Cardiac fibroblast (primary cell): ENCODE results near the gene AHCYL2.
A peak's percentile ranks its signal among the peaks of the same experiment; 100 is the strongest.
"Not testable (repeated sequence)": the region's sequence is repeated elsewhere in the genome, so short reads cannot be mapped to it uniquely, and the experiment has no call there.

Source experiments
- DNase-seq, 2 donors: peaks; one replicate each; pipeline versions ENCODE4 v3.0.0 to v3.0.0-alpha.2; 2010; ENCODE audit warnings: low read depth in 2 of 2
- H3K4me3 ChIP-seq, 2 donors: replicated peaks in 1 of 2; 1 replicate in 1 of 2; 2 replicates in 1 of 2; pipeline ENCODE4 v1.5.1; 2011; ENCODE audit warnings: low read depth in 2 of 2, low read length in 2 of 2, mild to moderate bottlenecking in 2 of 2, moderate library complexity in 1 of 2
- CTCF ChIP-seq: IDR thresholded peaks from one replicate; pipeline ENCODE4 v1.5.1; 2011; ENCODE audit warnings: low read depth, mild to moderate bottlenecking, low read length, inconsistent platforms

The AHCYL2 gene

GRCh38 chr7:129468547-129468946 is 243.7 kb downstream of the AHCYL2 start:
- TF ChIP-seq CTCF: no peak
- no peak overlapping the region for H3K4me3 ChIP-seq
- DNase-seq: no peak

DNA sequence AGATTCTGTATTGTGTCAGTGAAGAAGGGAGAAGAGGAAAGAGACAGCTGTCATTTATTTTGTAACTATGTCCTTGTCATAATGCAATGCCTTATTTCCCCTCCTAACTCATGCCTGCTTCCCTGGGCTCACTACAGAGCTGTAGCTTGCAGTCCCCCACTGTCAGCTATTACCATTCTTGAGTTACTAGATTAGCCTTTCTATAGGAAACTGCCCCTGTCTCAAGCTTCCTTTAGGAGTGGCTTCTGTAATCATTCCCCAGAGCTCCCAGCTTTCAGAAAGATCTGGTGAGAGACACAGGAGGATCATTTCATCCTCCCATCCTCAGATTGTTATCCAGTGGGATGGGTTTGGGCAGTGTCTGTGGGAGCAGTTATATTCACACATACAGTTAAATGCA is 245.1 kb downstream of the AHCYL2 start:
- no peak for DNase-seq
- no peak for TF ChIP-seq CTCF
- H3K4me3 ChIP-seq: no peak overlapping the region

DNA sequence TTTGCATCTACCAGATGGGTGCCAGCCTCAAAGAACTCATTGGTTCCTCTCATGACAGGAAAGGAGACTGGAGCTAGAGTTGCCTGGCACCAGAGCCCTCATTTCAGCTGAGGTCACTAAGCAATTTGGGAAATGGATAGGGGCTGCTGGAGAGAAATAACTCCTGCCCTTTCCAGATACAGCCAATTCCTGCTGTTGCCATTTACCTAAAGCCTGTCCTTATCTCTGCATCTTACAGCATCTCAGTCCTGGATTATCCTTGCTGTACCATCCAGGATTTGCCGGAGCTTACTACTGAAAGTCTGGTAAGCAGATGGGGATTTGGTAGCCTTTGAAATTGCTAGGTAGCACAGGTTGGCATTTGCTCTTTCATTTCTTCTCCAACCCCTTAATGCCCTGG is 245.6 kb downstream of the AHCYL2 start:
- H3K4me3 ChIP-seq: no peak overlapping the region
- no peak for DNase-seq
- no peak for TF ChIP-seq CTCF

DNA sequence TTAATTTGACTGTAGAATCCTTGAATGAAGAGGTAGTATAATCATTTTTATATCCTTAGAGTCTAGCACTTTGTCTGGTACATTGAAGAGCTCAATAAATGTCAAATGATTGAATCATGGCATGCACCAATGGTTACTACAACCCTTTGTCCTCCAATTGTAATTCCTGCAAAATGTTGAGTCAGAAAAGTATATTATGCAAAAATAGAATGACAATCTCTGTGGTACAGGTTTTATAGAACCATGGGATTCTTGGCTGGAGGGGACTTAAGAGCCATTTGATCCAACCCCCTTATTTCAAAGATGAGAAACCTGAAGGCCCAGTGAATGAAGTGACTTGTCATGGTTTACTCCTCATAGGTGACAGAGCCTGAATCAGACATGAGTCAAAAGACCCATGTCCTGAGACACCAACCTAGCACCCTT is 246.6 kb downstream of the AHCYL2 start:
- DNase-seq: peak in 1 of 2 donors; percentile 16
- no peak overlapping the region for H3K4me3 ChIP-seq
- TF ChIP-seq CTCF: no peak

DNA sequence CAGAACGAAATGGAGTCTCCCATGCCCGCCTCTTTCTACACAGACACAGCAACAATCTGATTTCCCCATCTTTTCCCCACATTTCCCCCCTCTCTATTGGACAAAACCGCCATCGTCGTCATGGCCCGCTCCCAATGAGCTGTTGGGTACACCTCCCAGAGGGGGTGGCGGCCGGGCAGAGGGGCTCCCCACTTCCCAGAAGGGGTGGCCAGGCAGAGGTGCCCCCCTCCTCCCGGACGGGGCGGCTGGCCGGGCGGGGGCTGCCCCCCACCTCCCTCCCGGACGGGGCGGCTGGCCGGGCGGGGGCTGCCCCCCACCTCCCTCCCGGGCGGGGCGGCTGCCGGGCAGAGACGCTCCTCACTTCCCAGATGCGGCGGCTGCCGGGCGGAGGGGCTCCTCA is 251.1 kb downstream of the AHCYL2 start:
- not testable (repeated sequence) for H3K4me3 ChIP-seq, DNase-seq

GRCh38 chr7:129476398-129476797 is 251.6 kb downstream of the AHCYL2 start:
- DNase-seq, H3K4me3 ChIP-seq: not testable (repeated sequence)
